ES-I3 (cell line): ENCODE results near the gene IGSF9B.

ENCODE experiments used
- H3K36me3 ChIP-seq: 2 replicates; pipeline ENCODE4 v1.6.1; 2013; ENCODE audit warnings: mild to moderate bottlenecking, low read length, control low read depth, moderate library complexity; ENCODE audit not compliant: insufficient read depth
- H3K4me1 ChIP-seq: 2 replicates; pipeline ENCODE4 v1.6.1; 2013; ENCODE audit warnings: mild to moderate bottlenecking, control low read depth, low read length; ENCODE audit not compliant: insufficient read depth
- H3K9ac ChIP-seq: 2 replicates; pipeline ENCODE4 v1.6.1; 2013; ENCODE audit warnings: low read depth, mild to moderate bottlenecking, low read length, moderate library complexity
- H3K9me3 ChIP-seq: 2 replicates; pipeline ENCODE4 v1.6.1; 2013; ENCODE audit warnings: mild to moderate bottlenecking, low read length, moderate library complexity; ENCODE audit not compliant: control insufficient read depth, insufficient read depth

IGSF9B gene

GRCh38 chr11:133993107-133993506 is 36.3 kb upstream of the IGSF9B start:
- Histone ChIP-seq H3K9me3 (no peaks in the 10 kb centered on the region), H3K9ac (no peak overlapping the region), H3K36me3 (no peaks in the 10 kb centered on the region), H3K4me1 (no peaks in the 10 kb centered on the region)

GRCh38 chr11:133992121-133992520 is 35.4 kb upstream of the IGSF9B start:
- Histone ChIP-seq H3K4me1 (no peaks in the 10 kb centered on the region), H3K9me3 (no peaks in the 10 kb centered on the region), H3K9ac (no peak overlapping the region), H3K36me3 (no peaks in the 10 kb centered on the region)

GRCh38 chr11:133991101-133991500 is 34.3 kb upstream of the IGSF9B start:
- H3K9ac ChIP-seq: no peak overlapping the region
- H3K4me1 ChIP-seq: no peaks in the 10 kb centered on the region
- no peaks in the 10 kb centered on the region for H3K36me3 ChIP-seq
- H3K9me3 ChIP-seq: no peaks in the 10 kb centered on the region

- H3K9ac ChIP-seq: no peak overlapping the region
- H3K36me3 ChIP-seq: no peaks in the 10 kb centered on the region
- H3K4me1 ChIP-seq: no peaks in the 10 kb centered on the region
- no peaks in the 10 kb centered on the region for H3K9me3 ChIP-seq
Observed at GRCh38 chr11:133990501-133990900, 33.7 kb upstream of the IGSF9B start.

GRCh38 chr11:133988686-133989410 is 32.1 kb upstream of the IGSF9B start:
- Histone ChIP-seq H3K36me3 (no peaks in the 10 kb centered on the region), H3K9me3 (no peaks in the 10 kb centered on the region), H3K4me1 (no peaks in the 10 kb centered on the region), H3K9ac (no peak overlapping the region)

GRCh38 chr11:133987171-133987570 is 30.4 kb upstream of the IGSF9B start:
- H3K9me3 ChIP-seq: no peaks in the 10 kb centered on the region
- H3K9ac ChIP-seq: no peak overlapping the region
- H3K36me3 ChIP-seq: no peaks in the 10 kb centered on the region
- H3K4me1 ChIP-seq: no peaks in the 10 kb centered on the region

GRCh38 chr11:133985981-133986944 is 29.5 kb upstream of the IGSF9B start:
- no peaks in the 10 kb centered on the region for H3K4me1 ChIP-seq
- H3K9ac ChIP-seq: no peak overlapping the region
- H3K36me3 ChIP-seq: no peaks in the 10 kb centered on the region
- H3K9me3 ChIP-seq: no peaks in the 10 kb centered on the region

- Histone ChIP-seq H3K9ac (no peak overlapping the region), H3K36me3 (no peaks in the 10 kb centered on the region), H3K9me3 (no peaks in the 10 kb centered on the region), H3K4me1 (no peaks in the 10 kb centered on the region)
Observed at GRCh38 chr11:133984828-133985227, 28.1 kb upstream of the IGSF9B start.

- H3K36me3 ChIP-seq: no peaks in the 10 kb centered on the region
- H3K9me3 ChIP-seq: no peaks in the 10 kb centered on the region
- H3K4me1 ChIP-seq: no peaks in the 10 kb centered on the region
- no peak overlapping the region for H3K9ac ChIP-seq
Observed at GRCh38 chr11:133983660-133984316, 27.0 kb upstream of the IGSF9B start.

- Histone ChIP-seq H3K36me3 (no peaks in the 10 kb centered on the region), H3K4me1 (no peaks in the 10 kb centered on the region), H3K9ac (no peak overlapping the region)
Observed at GRCh38 chr11:133982876-133983275, 26.1 kb upstream of the IGSF9B start.

GRCh38 chr11:133982151-133982550 is 25.4 kb upstream of the IGSF9B start:
- Histone ChIP-seq H3K9me3 (no peaks in the 10 kb centered on the region), H3K9ac (no peak overlapping the region), H3K4me1 (no peaks in the 10 kb centered on the region), H3K36me3 (no peaks in the 10 kb centered on the region)

More at GRCh38 chr11:133982876-133983275, 26.1 kb upstream of the IGSF9B start:
- no peaks in the 10 kb centered on the region for H3K9me3 ChIP-seq

GRCh38 chr11:133981156-133981555 is 24.4 kb upstream of the IGSF9B start:
- Histone ChIP-seq H3K9ac (no peak overlapping the region), H3K9me3 (no peaks in the 10 kb centered on the region), H3K4me1 (no peaks in the 10 kb centered on the region), H3K36me3 (no peaks in the 10 kb centered on the region)

- Histone ChIP-seq H3K9ac (no peak overlapping the region), H3K4me1 (no peaks in the 10 kb centered on the region), H3K9me3 (no peaks in the 10 kb centered on the region), H3K36me3 (no peaks in the 10 kb centered on the region)
Observed at GRCh38 chr11:133980665-133981064, 23.9 kb upstream of the IGSF9B start.

GRCh38 chr11:133978794-133979193 is 22.0 kb upstream of the IGSF9B start:
- Histone ChIP-seq H3K9ac (no peak overlapping the region), H3K4me1 (no peaks in the 10 kb centered on the region), H3K36me3 (no peaks in the 10 kb centered on the region), H3K9me3 (no peaks in the 10 kb centered on the region)
